Sigmoid colon (tissue), 7 donors: ENCODE measurements around the gene OR8D1. TPM values are rescaled to one million over a fixed set of nuclear protein-coding genes. Genes with fewer than 3 reads are reported as not detected.

Source experiments
- DNase-seq: peaks from one replicate; pipeline ENCODE4 v3.0.0-alpha.2; 2019
- H3K27ac ChIP-seq, 4 donors: fragments of 200-600 bp; sonication (generic); one replicate each; pipeline ENCODE4 v1.5.1; 2016 to 2019; ENCODE audit warnings: mild to moderate bottlenecking in 1 of 4
- H3K27me3 ChIP-seq, 3 donors: fragments of 200-600 bp; sonication (generic); one replicate each; pipeline ENCODE4 v1.5.1; 2019; ENCODE audit warnings: mild to moderate bottlenecking in 1 of 3
- H3K36me3 ChIP-seq, 4 donors: fragments of 200-600 bp; sonication (generic); one replicate each; pipeline ENCODE4 v1.5.1; 2016 to 2019
- H3K4me1 ChIP-seq, 4 donors: fragments of 200-600 bp; sonication (generic); one replicate each; pipeline ENCODE4 v1.5.1; 2017 to 2019
- H3K4me3 ChIP-seq, 4 donors: fragments of 200-600 bp; sonication (generic); one replicate each; pipeline ENCODE4 v1.5.1; 2017 to 2019; ENCODE audit warnings: mild to moderate bottlenecking in 2 of 4, moderate library complexity in 1 of 4
- H3K9me3 ChIP-seq, 4 donors: fragments of 200-600 bp in 3 of 4; sonication (generic) in 3 of 4; one replicate each; pipeline versions ENCODE4 v1.5.1 to v1.6.1; 2013 to 2019
- CTCF ChIP-seq, 4 experiments: fragments of 450-650 bp in 3 of 4; fragments of 200-600 bp in 1 of 4; IDR thresholded peaks; one replicate each; pipeline ENCODE4 v1.5.1; 2016 to 2019; ENCODE audit warnings: antibody characterized with exemption in 4 of 4, mild to moderate bottlenecking in 3 of 4, moderate library complexity in 2 of 4
- EP300 ChIP-seq, 4 donors: sonication (generic); formaldehyde crosslinking; IDR thresholded peaks; one replicate each; pipeline ENCODE4 v1.6.1; 2017; ENCODE audit warnings: antibody characterized with exemption in 4 of 4
- POLR2A ChIP-seq, 2 donors: fragments of 450-650 bp; IDR thresholded peaks; one replicate each; pipeline ENCODE4 v1.6.1; 2016; ENCODE audit warnings: antibody characterized with exemption in 2 of 2, mild to moderate bottlenecking in 2 of 2, moderate library complexity in 2 of 2
- POLR2AphosphoS5 ChIP-seq, 4 donors: sonication (generic); formaldehyde crosslinking; IDR thresholded peaks; one replicate each; pipeline ENCODE4 v1.6.1; 2017; ENCODE audit warnings: antibody characterized with exemption in 4 of 4
- WGBS, 2 donors: extraction: QIAGEN DNeasy Blood & Tissue Kit; methylation state at CpG; one replicate each; pipeline ENCODE4 v1.1.7; 2013; 5-methylcytosine and 5-hydroxymethylcytosine counted together
- intact Hi-C: fragments of 100-400 bp; cut with DNase I; formaldehyde crosslinking; loops from one replicate; pipeline ENCODE4 v1.15.1; 2023
- polyA plus RNA-seq, 3 donors: library from polyadenylated mRNA; stranded (reverse); fragments of 200-250 nt; gene quantifications; one replicate each; pipeline ENCODE4 v1.2.3, GENCODE V29; 2013
- total RNA-seq, 4 donors: library from RNA; depleted of rRNA; stranded (reverse); fragments of >200 nt; gene quantifications; one replicate each; pipeline ENCODE4 v1.1.0, GENCODE V29; 2016
- donor health status: healthy with polysubstance abuse.
- donor health status: Bipolar disorder and iron deficiency.
- donor health status: healthy.

The OR8D1 gene
- total and polyA plus RNA-seq, 7 donors = not detected

- intact Hi-C loops = no loop called here
- Histone ChIP-seq H3K4me3 (no peak within 1 kb of the TSS), H3K27me3 (no peaks in the 10 kb centered on the region), H3K36me3 (no peaks in the 10 kb centered on the region), H3K27ac (no peak within 1 kb of the TSS), H3K9me3 (no peaks in the 10 kb centered on the region), H3K4me1 (no peaks in the 10 kb centered on the region)
- no peak for DNase-seq
- WGBS, 2 donors = 68 to 78% methylated on average over 4 of the region's 4 CpGs
- TF ChIP-seq POLR2A (IDR thresholded peaks at IDR 0.05) (no peak), POLR2AphosphoS5 (IDR thresholded peaks at IDR 0.05) (no peak), EP300 (IDR thresholded peaks at IDR 0.05) (no peak), CTCF (IDR thresholded peaks at IDR 0.05) (no peak)
These were observed 57.7 kb downstream of the OR8D1 start, which contains the start of gene OR8G5 for GRCh38 chr11:124256076-124256475. TSS of gene OR8G5 (plus strand) at chr11:124256376. CDS start at chr11:124264932, 8,556 bp downstream.

Other genes starting within 250 kb of the OR8D1 start
- gene VWA5A, start 198.5 kb downstream of the OR8D1 start, total RNA-seq = 10 to 100 TPM; 14.2 to 16.6 (median 14.6) TPM
- 10 to 100 TPM; 31.0 to 43.8 (median 34.0) TPM for gene VWA5A, start 198.5 kb downstream of the OR8D1 start, polyA plus RNA-seq
- gene OR10D3, start 130.6 kb downstream of the OR8D1 start, total RNA-seq = not detected
- gene OR10D3, start 130.6 kb downstream of the OR8D1 start, polyA plus RNA-seq = not detected
- not detected for gene OR8G1, start 72.9 kb downstream of the OR8D1 start, total RNA-seq
- gene OR8G1, start 72.9 kb downstream of the OR8D1 start, polyA plus RNA-seq = not detected
- not detected for gene OR8G5, start 57.6 kb downstream of the OR8D1 start, total RNA-seq
- under 1 TPM in 1 of 3 donors, not detected in 2; 0.10 TPM for gene OR8G5, start 57.6 kb downstream of the OR8D1 start, polyA plus RNA-seq
- not detected for gene OR8D2, start 6.2 kb upstream of the OR8D1 start, total RNA-seq
- not detected for gene OR8D2, start 6.2 kb upstream of the OR8D1 start, polyA plus RNA-seq
- not detected for gene OR8B2, start 70.5 kb upstream of the OR8D1 start, total RNA-seq
- not detected for gene OR8B2, start 70.5 kb upstream of the OR8D1 start, polyA plus RNA-seq
- gene OR8B3, start 85.1 kb upstream of the OR8D1 start, total RNA-seq = not detected
- not detected for gene OR8B3, start 85.1 kb upstream of the OR8D1 start, polyA plus RNA-seq
- not detected for gene OR8B4, start 110.9 kb upstream of the OR8D1 start, total RNA-seq
- gene OR8B4, start 110.9 kb upstream of the OR8D1 start, polyA plus RNA-seq = not detected
- gene OR8B8, start 131.7 kb upstream of the OR8D1 start, total RNA-seq = not detected
- gene OR8B8, start 131.7 kb upstream of the OR8D1 start, polyA plus RNA-seq = not detected
- not detected for gene OR8B12, start 229.7 kb upstream of the OR8D1 start, total RNA-seq
- gene OR8B12, start 229.7 kb upstream of the OR8D1 start, polyA plus RNA-seq = not detected